Ovary (tissue), 9 donors: ENCODE data around the gene GCGR. TPM values are rescaled to one million over a fixed set of nuclear protein-coding genes. Genes with fewer than 3 reads are reported as not detected.

ENCODE experiments used
- DNase-seq, 5 donors: peaks; one replicate each; pipeline ENCODE4 v3.0.0-alpha.2; 2019 to 2020
- H3K27ac ChIP-seq, 2 donors: fragments of 200-600 bp; one replicate each; pipeline versions ENCODE4 v1.5.1 to v1.8.0; 2019 to 2022
- H3K27me3 ChIP-seq: fragments of 200-600 bp; one replicate; pipeline ENCODE4 v1.8.0; 2022
- H3K36me3 ChIP-seq: fragments of 200-600 bp; sonication (generic); one replicate; pipeline ENCODE4 v1.5.1; 2019
- H3K4me1 ChIP-seq: one replicate; pipeline ENCODE4 v1.8.1; 2013; ENCODE audit warnings: mild to moderate bottlenecking, moderate library complexity; ENCODE audit not compliant: insufficient read depth
- H3K4me3 ChIP-seq: fragments of 200-600 bp; sonication (generic); one replicate; pipeline ENCODE4 v1.5.1; 2017
- H3K9me3 ChIP-seq, 2 donors: fragments of 200-600 bp in 1 of 2; sonication (generic) in 1 of 2; one replicate each; pipeline versions ENCODE4 v1.5.1 to v1.8.1; 2013 to 2019; ENCODE audit warnings: mild to moderate bottlenecking in 1 of 2, moderate library complexity in 1 of 2
- EP300 ChIP-seq: sonication (generic); formaldehyde crosslinking; IDR thresholded peaks from one replicate; pipeline ENCODE4 v1.6.1; 2017; ENCODE audit warnings: antibody characterized with exemption
- POLR2A ChIP-seq: fragments of 450-650 bp; IDR thresholded peaks from one replicate; pipeline ENCODE4 v1.6.1; 2017; ENCODE audit warnings: antibody characterized with exemption, mild to moderate bottlenecking, moderate library complexity
- WGBS, 3 donors: extraction: QIAGEN DNeasy Blood & Tissue Kit in 1 of 3; methylation state at CpG; one replicate each; pipeline versions ENCODE4 v1.1.5 to v1.1.7; 2013 to 2017; 5-methylcytosine and 5-hydroxymethylcytosine counted together
- intact Hi-C, 4 donors: fragments of 100-400 bp; cut with DNase I; formaldehyde crosslinking; loops; one replicate each; pipeline versions ENCODE4 v1.11.0 to v1.15.1; 2022 to 2023
- polyA plus RNA-seq, 2 donors: library from polyadenylated mRNA; stranded (reverse); fragments of 200-250 nt in 1 of 2; fragments of 350-450 nt in 1 of 2; fragmentation: Illumina TruSeq in 1 of 2; extraction: RNeasy Lipid Tissue Mini Kit (QIAGEN cat#74804) in 1 of 2; gene quantifications; one replicate each; pipeline ENCODE4 v1.2.3, GENCODE V29; 2013 to 2014
- total RNA-seq, 7 donors: library from RNA; depleted of rRNA in 2 of 7; stranded (reverse); fragments of >200 nt in 2 of 7; fragmentation: NEBNext Ultra II Directional in 3 of 7; extraction: Animal tissue kit (Norgen Biotek cat#: 25700) in 3 of 7; gene quantifications; one replicate each; pipeline versions ENCODE4 v1.1.0 to v1.2.4, GENCODE V29; 2016 to 2023
- TF ChIP-seq, protein P1 (sequence below), 3 donors: fragments of 450-650 bp in 2 of 3; fragments of 200-600 bp in 1 of 3; IDR thresholded peaks; one replicate each; pipeline versions ENCODE4 v1.5.1 to v1.8.0; 2016 to 2022; ENCODE audit warnings: antibody characterized with exemption in 3 of 3, mild to moderate bottlenecking in 1 of 3
- donor health status: DM: no; HTN: no; CAD: no; lungs with moderate emphysema.
- donor health status: DM: no; HTN: no; CAD: no.
- donor health status: Bipolar disorder and iron deficiency.
- donor health status: DM: yes; HTN: yes; CAD: no.
- donor health status: DM: no; HTN: no; CAD: no.
- donor health status: DM: yes; HTN: yes; CAD: no.

The GCGR gene
- total and polyA plus RNA-seq, 9 donors, result not detected

DNA sequence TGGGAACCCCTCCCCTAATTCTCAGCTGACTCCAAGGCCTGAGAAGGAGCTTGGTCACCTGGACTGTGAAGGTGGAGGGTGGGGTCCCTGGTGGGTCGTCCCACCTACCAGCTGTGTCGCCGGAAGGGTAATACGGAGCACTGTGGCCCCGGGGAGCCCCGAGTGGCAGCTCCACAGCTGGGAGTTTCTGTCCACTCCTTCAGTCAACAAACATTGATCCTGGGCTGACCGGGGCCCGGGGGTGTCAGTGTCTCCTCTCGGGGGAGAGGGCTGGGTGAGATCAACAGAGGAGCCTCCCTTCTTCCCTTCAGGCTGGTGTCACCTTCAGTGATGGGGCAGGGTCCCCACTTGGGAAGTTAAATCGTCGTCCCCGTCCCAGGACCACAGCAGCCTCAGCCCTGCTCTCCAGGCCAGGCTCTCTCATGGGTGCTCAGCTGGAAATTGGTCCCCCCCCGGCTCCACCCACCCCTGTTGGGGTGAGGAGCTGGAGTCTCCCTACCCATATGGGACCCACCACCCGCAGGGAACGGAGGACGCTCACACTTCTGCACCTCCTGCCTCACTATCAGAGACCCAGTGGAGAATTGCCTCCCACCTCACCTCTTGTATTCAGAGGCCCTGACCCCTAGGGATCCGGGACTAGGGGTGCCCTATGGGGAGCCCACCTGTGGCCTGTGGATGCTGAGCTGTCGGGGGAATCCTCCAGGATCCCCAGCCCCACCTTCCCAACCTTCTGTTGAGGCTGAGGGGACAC, 1.9 kb downstream of the GCGR start:
- Histone ChIP-seq H3K27ac (no peak overlapping the region), H3K9me3 (no peaks in the 10 kb centered on the region), H3K4me3 (no peak overlapping the region), H3K36me3 (no peaks in the 10 kb centered on the region), H3K4me1 (no peaks in the 10 kb centered on the region), H3K27me3 (no peaks in the 10 kb centered on the region)
- DNase-seq, result no peak
- TF ChIP-seq, protein P1, sequence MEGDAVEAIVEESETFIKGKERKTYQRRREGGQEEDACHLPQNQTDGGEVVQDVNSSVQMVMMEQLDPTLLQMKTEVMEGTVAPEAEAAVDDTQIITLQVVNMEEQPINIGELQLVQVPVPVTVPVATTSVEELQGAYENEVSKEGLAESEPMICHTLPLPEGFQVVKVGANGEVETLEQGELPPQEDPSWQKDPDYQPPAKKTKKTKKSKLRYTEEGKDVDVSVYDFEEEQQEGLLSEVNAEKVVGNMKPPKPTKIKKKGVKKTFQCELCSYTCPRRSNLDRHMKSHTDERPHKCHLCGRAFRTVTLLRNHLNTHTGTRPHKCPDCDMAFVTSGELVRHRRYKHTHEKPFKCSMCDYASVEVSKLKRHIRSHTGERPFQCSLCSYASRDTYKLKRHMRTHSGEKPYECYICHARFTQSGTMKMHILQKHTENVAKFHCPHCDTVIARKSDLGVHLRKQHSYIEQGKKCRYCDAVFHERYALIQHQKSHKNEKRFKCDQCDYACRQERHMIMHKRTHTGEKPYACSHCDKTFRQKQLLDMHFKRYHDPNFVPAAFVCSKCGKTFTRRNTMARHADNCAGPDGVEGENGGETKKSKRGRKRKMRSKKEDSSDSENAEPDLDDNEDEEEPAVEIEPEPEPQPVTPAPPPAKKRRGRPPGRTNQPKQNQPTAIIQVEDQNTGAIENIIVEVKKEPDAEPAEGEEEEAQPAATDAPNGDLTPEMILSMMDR (IDR thresholded peaks at IDR 0.05), result no peak
- TF ChIP-seq EP300, result no peak
- 51 to 66% (median 56%) methylated on average over 18 of the region's 18 CpGs for WGBS, 3 donors
- intact Hi-C loops, result no loop called here

DNA sequence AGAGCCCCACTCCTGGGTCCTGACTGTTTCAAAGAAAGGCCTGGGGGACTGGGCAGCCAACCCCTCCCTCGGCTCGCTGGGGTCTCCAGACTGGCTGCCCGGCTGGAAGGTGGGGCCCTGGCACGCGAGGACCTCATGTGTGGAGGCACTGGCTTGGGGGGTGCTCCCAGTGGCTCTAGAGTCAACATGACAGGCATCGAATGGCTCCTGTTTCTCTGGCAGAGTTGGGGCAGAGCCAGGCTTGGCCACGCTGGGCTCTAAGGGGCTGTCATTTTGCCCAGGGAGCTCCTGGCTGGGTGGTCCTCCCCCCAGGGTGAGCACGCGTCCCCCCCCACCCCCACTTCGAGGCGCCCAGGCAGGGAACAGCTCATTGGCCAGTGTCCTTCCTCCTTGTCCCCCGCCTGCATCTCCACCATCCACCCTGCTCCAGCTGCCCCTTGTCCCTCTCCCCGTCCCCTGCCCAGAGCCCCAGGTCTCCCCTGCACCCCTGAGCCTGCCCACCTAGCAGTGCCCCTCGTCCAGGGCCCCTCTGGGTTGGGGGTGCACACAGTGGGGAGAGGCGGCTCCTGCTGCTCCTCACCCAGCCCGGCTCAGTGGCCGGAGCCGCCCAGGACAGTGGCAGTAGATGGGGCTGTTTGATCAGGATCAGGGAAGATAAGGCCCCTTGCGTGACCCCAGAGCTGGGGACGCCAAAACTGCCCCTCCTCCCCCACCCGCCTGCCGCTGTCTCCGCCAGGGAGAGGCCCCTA, 2.7 kb downstream of the GCGR start:
- Histone ChIP-seq H3K36me3 (no peaks in the 10 kb centered on the region), H3K4me3 (no peak overlapping the region), H3K27ac (no peak overlapping the region), H3K9me3 (no peaks in the 10 kb centered on the region), H3K4me1 (no peaks in the 10 kb centered on the region), H3K27me3 (no peaks in the 10 kb centered on the region)
- intact Hi-C loops, result no loop called here
- WGBS, 3 donors, result 14 to 23% (median 17%) methylated on average over 9 to 23 of the region's 23 CpGs
- DNase-seq, result no peak
- TF ChIP-seq, protein P1 (IDR thresholded peaks at IDR 0.05), result no peak
- TF ChIP-seq EP300, result no peak
- TF ChIP-seq POLR2A, result no peak

- Histone ChIP-seq H3K4me1 (no peaks in the 10 kb centered on the region), H3K4me3 (no peak overlapping the region), H3K36me3 (no peaks in the 10 kb centered on the region), H3K9me3 (no peaks in the 10 kb centered on the region), H3K27ac (no peak overlapping the region), H3K27me3 (no peaks in the 10 kb centered on the region)
- TF ChIP-seq, protein P1 (IDR thresholded peaks at IDR 0.05), result no peak
- TF ChIP-seq POLR2A (no peak), EP300 (no peak)
- intact Hi-C loops, result no loop called here
- DNase-seq, result no peak
- WGBS, 3 donors, result 38 to 45% (median 45%) methylated on average over 14 to 18 of the region's 18 CpGs
Observed at GRCh38 chr17:81807210-81807719, 3.3 kb downstream of the GCGR start.

GRCh38 chr17:81807839-81808238, 3.9 kb downstream of the GCGR start:
- WGBS, 3 donors, result 62 to 80% (median 65%) methylated on average over 4 to 13 of the region's 13 CpGs
- TF ChIP-seq, protein P1 (IDR thresholded peaks at IDR 0.05), result no peak
- TF ChIP-seq EP300, result no peak
- no peak for TF ChIP-seq POLR2A
- Histone ChIP-seq H3K4me1 (no peaks in the 10 kb centered on the region), H3K9me3 (no peaks in the 10 kb centered on the region), H3K36me3 (no peaks in the 10 kb centered on the region), H3K27ac (no peak overlapping the region), H3K27me3 (no peaks in the 10 kb centered on the region), H3K4me3 (no peak overlapping the region)
- no peak for DNase-seq
- intact Hi-C loops, result no loop called here
